Fibroblast of peridontal ligament (primary cell): ENCODE measurements around the gene DCLK1.

Experiments used
- DNase-seq: peaks from one replicate; pipeline ENCODE4 v3.0.0-alpha.2; 2010; ENCODE audit errors: extremely low read depth

Gene DCLK1

GRCh38 chr13:35789335-35790165 lies 341.6 kb downstream of the DCLK1 start:
- peak; percentile 79 for DNase-seq

GRCh38 chr13:35787937-35788336 lies 343.2 kb downstream of the DCLK1 start:
- DNase-seq: no peak

- DNase-seq: no peak
These were observed 345.4 kb downstream of the DCLK1 start for GRCh38 chr13:35785576-35786303.

- no peak for DNase-seq
These were observed 346.8 kb downstream of the DCLK1 start for GRCh38 chr13:35784286-35784951.

- DNase-seq: no peak
These were observed 348.4 kb downstream of the DCLK1 start for GRCh38 chr13:35782793-35783192.

- DNase-seq: no peak
These were observed 349.9 kb downstream of the DCLK1 start for GRCh38 chr13:35781036-35782000.

- no peak for DNase-seq
These were observed 350.6 kb downstream of the DCLK1 start for GRCh38 chr13:35780613-35781012.

GRCh38 chr13:35771898-35772297 lies 359.3 kb downstream of the DCLK1 start:
- peak; percentile 97 for DNase-seq

GRCh38 chr13:35770756-35771297 lies 360.4 kb downstream of the DCLK1 start:
- DNase-seq: no peak

- peak; percentile 52 for DNase-seq
These were observed 361.4 kb downstream of the DCLK1 start for GRCh38 chr13:35769812-35770211.

- DNase-seq: peak; percentile 91
These were observed 362.6 kb downstream of the DCLK1 start for GRCh38 chr13:35768551-35768950.

GRCh38 chr13:35768073-35768472 lies 363.1 kb downstream of the DCLK1 start:
- no peak for DNase-seq

- DNase-seq: no peak
These were observed 363.8 kb downstream of the DCLK1 start for GRCh38 chr13:35767256-35767976.

- DNase-seq: no peak
These were observed 364.5 kb downstream of the DCLK1 start for GRCh38 chr13:35766663-35767062.

GRCh38 chr13:35765941-35766340 lies 365.2 kb downstream of the DCLK1 start:
- DNase-seq: no peak

- no peak for DNase-seq
These were observed 365.8 kb downstream of the DCLK1 start for GRCh38 chr13:35765366-35765765.

GRCh38 chr13:35764326-35765015 lies 366.7 kb downstream of the DCLK1 start:
- DNase-seq: peak; percentile 50

- DNase-seq: no peak
These were observed 367.4 kb downstream of the DCLK1 start for GRCh38 chr13:35763782-35764123.

- DNase-seq: no peak
These were observed 368.0 kb downstream of the DCLK1 start for GRCh38 chr13:35763060-35763781.
